Thoracic aorta (tissue), 2 donors: ENCODE measurements around the gene TTYH3. TPM values are rescaled to one million over a fixed set of nuclear protein-coding genes. Genes with fewer than 3 reads are reported as not detected.
A peak's percentile ranks its signal among the peaks of the same experiment; 100 is the strongest.

ENCODE experiments used
- ATAC-seq: fragments of 150-250 bp; one replicate; pipeline ENCODE4 v1.8.0; 2017; ENCODE audit warnings: low read depth; ENCODE audit not compliant: insufficient number of reproducible peaks, low FRiP score
- DNase-seq: peaks from one replicate; pipeline ENCODE4 v3.0.0-alpha.2; 2020; ENCODE audit warnings: low spot score
- H3K27ac ChIP-seq, 2 donors: fragments of 200-600 bp; sonication (generic); 1 replicate in 1 of 2; 2 replicates in 1 of 2; pipeline ENCODE4 v1.5.1; 2016; ENCODE audit warnings: mild to moderate bottlenecking in 2 of 2, moderate library complexity in 2 of 2
- H3K27me3 ChIP-seq: fragments of 200-600 bp; sonication (generic); replicated peaks from 2 replicates; pipeline ENCODE4 v1.6.0; 2016; ENCODE audit warnings: mild to moderate bottlenecking; ENCODE audit not compliant: insufficient read depth
- H3K36me3 ChIP-seq: fragments of 200-600 bp; sonication (generic); one replicate; pipeline ENCODE4 v1.5.1; 2016
- H3K4me1 ChIP-seq, 2 donors: fragments of 200-600 bp; sonication (generic); 1 replicate in 1 of 2; 2 replicates in 1 of 2; pipeline versions ENCODE4 v1.5.1 to v1.6.0; 2016; ENCODE audit warnings: low read depth in 2 of 2, mild to moderate bottlenecking in 1 of 2; ENCODE audit not compliant: control insufficient read depth in 1 of 2
- H3K4me3 ChIP-seq: fragments of 200-600 bp; sonication (generic); 2 replicates; pipeline ENCODE4 v1.5.1; 2016; ENCODE audit warnings: mild to moderate bottlenecking
- H3K9me3 ChIP-seq: fragments of 200-600 bp; sonication (generic); 2 replicates; pipeline ENCODE4 v1.5.1; 2016
- CTCF ChIP-seq: fragments of 200-600 bp; sonication (generic); IDR thresholded peaks from one replicate; pipeline ENCODE4 v1.5.1; 2019; ENCODE audit warnings: antibody characterized with exemption
- total RNA-seq, 2 donors: library from RNA; depleted of rRNA; stranded (reverse); fragments of >200 nt; gene quantifications; one replicate each; pipeline versions ENCODE4 v1.1.0 to v1.2.3, GENCODE V29; 2016

Gene TTYH3
- total RNA-seq, 2 donors from 2014 or later, result 58.6 to 69.3 TPM

- no peak for DNase-seq
- ATAC-seq, result no peak
Observed at GRCh38 chr7:2604608-2605174, 27.1 kb upstream of the TTYH3 start.

GRCh38 chr7:2605608-2606538 lies 25.9 kb upstream of the TTYH3 start:
- no peak for TF ChIP-seq CTCF
- Histone ChIP-seq H3K9me3 (no peaks in the 10 kb centered on the region), H3K27me3 (no peaks in the 10 kb centered on the region), H3K4me1 (peaks cover 10 to 19% of the 10 kb centered on the region in 2 donors), H3K4me3 (no peak overlapping the region), H3K36me3 (no peaks in the 10 kb centered on the region), H3K27ac (no peak overlapping the region)
- ATAC-seq (no peak), DNase-seq (no peak)

More at GRCh38 chr7:2604608-2605174, 27.1 kb upstream of the TTYH3 start:
- no peaks in the 10 kb centered on the region for H3K36me3 ChIP-seq
- H3K27ac ChIP-seq, result no peak overlapping the region
- no peak for TF ChIP-seq CTCF
- no peaks in the 10 kb centered on the region for H3K27me3 ChIP-seq
- H3K4me1 ChIP-seq, result peaks cover 10 to 31% of the 10 kb centered on the region in 2 donors
- no peaks in the 10 kb centered on the region for H3K9me3 ChIP-seq
- no peak overlapping the region for H3K4me3 ChIP-seq

GRCh38 chr7:2606539-2606936 lies 25.2 kb upstream of the TTYH3 start:
- H3K36me3 ChIP-seq, result no peaks in the 10 kb centered on the region
- no peak for DNase-seq
- H3K27me3 ChIP-seq, result no peaks in the 10 kb centered on the region
- no peak for ATAC-seq
- H3K4me1 ChIP-seq, result peaks cover 10 to 19% of the 10 kb centered on the region in 2 donors
- TF ChIP-seq CTCF, result no peak
- H3K4me3 ChIP-seq, result peak overlapping the region; percentile 5
- peak overlapping the region; percentile 68 to 69 for H3K27ac ChIP-seq
- H3K9me3 ChIP-seq, result no peaks in the 10 kb centered on the region

- no peaks in the 10 kb centered on the region for H3K9me3 ChIP-seq
- no peak for TF ChIP-seq CTCF
- peaks cover 10 to 20% of the 10 kb centered on the region in 2 donors for H3K4me1 ChIP-seq
- peak overlapping the region; percentile 5 for H3K4me3 ChIP-seq
- peak; percentile 70 for ATAC-seq
- no peaks in the 10 kb centered on the region for H3K27me3 ChIP-seq
- no peaks in the 10 kb centered on the region for H3K36me3 ChIP-seq
- peak; percentile 40 for DNase-seq
- H3K27ac ChIP-seq, result peak overlapping the region; percentile 68 to 69
Observed at GRCh38 chr7:2607122-2607922, 24.5 kb upstream of the TTYH3 start.
